MM.1S (cell line): ENCODE data around the gene SUPT4H1.

Source experiments
- DNase-seq: peaks from one replicate; pipeline ENCODE4 v3.0.0-alpha.2; 2015
- H2AFZ ChIP-seq: fragments of 300-600 bp; sonication (generic); 2 replicates; pipeline ENCODE4 v1.6.0; 2016; ENCODE audit warnings: antibody characterized with exemption, low read length
- H3F3A ChIP-seq: fragments of 300-600 bp; sonication (generic); 2 replicates; pipeline ENCODE4 v1.6.1; 2016; ENCODE audit warnings: mild to moderate bottlenecking, antibody characterized with exemption, low read length, moderate library complexity, mixed read lengths; ENCODE audit not compliant: insufficient read depth
- H3K27ac ChIP-seq: fragments of 300-600 bp; sonication (generic); 2 replicates; pipeline ENCODE4 v1.5.1; 2016; ENCODE audit warnings: mild to moderate bottlenecking, low read length
- H3K27me3 ChIP-seq: fragments of 300-600 bp; sonication (generic); replicated peaks from 2 replicates; pipeline ENCODE4 v1.6.0; 2016; ENCODE audit warnings: low read length; ENCODE audit not compliant: insufficient read depth
- H3K36me3 ChIP-seq: fragments of 300-600 bp; sonication (generic); replicated peaks from 2 replicates; pipeline ENCODE4 v1.6.1; 2016; ENCODE audit warnings: mild to moderate bottlenecking, low read length, mixed read lengths; ENCODE audit not compliant: insufficient read depth
- H3K4me1 ChIP-seq: fragments of 300-600 bp; sonication (generic); 2 replicates; pipeline ENCODE4 v1.6.1; 2016; ENCODE audit warnings: low read length, mixed read lengths
- H3K4me2 ChIP-seq: fragments of 300-600 bp; sonication (generic); 2 replicates; pipeline ENCODE4 v1.6.0; 2016; ENCODE audit warnings: low read depth, low read length
- H3K4me3 ChIP-seq: fragments of 300-600 bp; sonication (generic); 2 replicates; pipeline ENCODE4 v1.5.1; 2016; ENCODE audit warnings: low read length, mixed read lengths
- H3K79me2 ChIP-seq: fragments of 300-600 bp; sonication (generic); 2 replicates; pipeline ENCODE4 v1.6.1; 2016; ENCODE audit warnings: mixed run types, low read length, mixed read lengths
- H3K9ac ChIP-seq: fragments of 300-600 bp; sonication (generic); 2 replicates; pipeline ENCODE4 v1.6.1; 2016; ENCODE audit warnings: low read length, mixed read lengths
- H3K9me2 ChIP-seq: fragments of 300-600 bp; sonication (generic); replicated peaks from 2 replicates; pipeline ENCODE4 v1.6.1; 2016; ENCODE audit warnings: mild to moderate bottlenecking, low read length, mixed read lengths; ENCODE audit not compliant: insufficient read depth
- H3K9me3 ChIP-seq: fragments of 300-600 bp; sonication (generic); replicated peaks from 2 replicates; pipeline ENCODE4 v1.6.1; 2016; ENCODE audit warnings: mild to moderate bottlenecking, low read length, mixed read lengths; ENCODE audit not compliant: insufficient read depth
- H4K20me1 ChIP-seq: fragments of 300-600 bp; sonication (generic); 2 replicates; pipeline ENCODE4 v1.6.1; 2016; ENCODE audit warnings: mild to moderate bottlenecking, low read length, moderate library complexity, mixed read lengths; ENCODE audit not compliant: insufficient read depth
- CTCF ChIP-seq: fragments of 300-600 bp; sonication (generic); IDR thresholded peaks from 2 replicates; pipeline ENCODE4 v1.5.1; 2016; ENCODE audit warnings: antibody characterized with exemption, low read length, mixed read lengths
- EZH2 ChIP-seq: fragments of 300-600 bp; sonication (generic); optimal IDR thresholded peaks from 2 replicates; pipeline ENCODE3; 2017; ENCODE audit warnings: low read depth, mild to moderate bottlenecking, antibody characterized with exemption, low read length, mixed read lengths
- EZH2phosphoT487 ChIP-seq: fragments of 300-600 bp; sonication (generic); IDR thresholded peaks from 2 replicates; pipeline ENCODE4 v1.6.1; 2018; ENCODE audit warnings: antibody characterized with exemption, low read length

Gene SUPT4H1

GRCh38 chr17:58351831-58352595, at the start of gene SUPT4H1:
SUPT4H1 (minus strand) TSS chr17:58352201; CDS start chr17:58352135, 66 bp downstream.
- peak within 1 kb of the TSS; percentile 100 for H3K4me3 ChIP-seq

GRCh38 chr17:58401287-58401686, 49.3 kb upstream of the SUPT4H1 start:
- H3K4me2 ChIP-seq = no peak overlapping the region
- no peak overlapping the region for H3K9ac ChIP-seq
- no peaks in the 10 kb centered on the region for H3K79me2 ChIP-seq
- no peak overlapping the region for H3K4me3 ChIP-seq
- TF ChIP-seq CTCF = no peak
- TF ChIP-seq EZH2phosphoT487 = no peak
- no peak for TF ChIP-seq EZH2
- no peak overlapping the region for H3K27ac ChIP-seq
- H3K4me1 ChIP-seq = no peaks in the 10 kb centered on the region
- no peaks in the 10 kb centered on the region for H3K9me2 ChIP-seq
- H4K20me1 ChIP-seq = no peaks in the 10 kb centered on the region
- H3F3A ChIP-seq = no peaks in the 10 kb centered on the region
- DNase-seq = no peak
- H3K36me3 ChIP-seq = no peaks in the 10 kb centered on the region
- no peaks in the 10 kb centered on the region for H3K9me3 ChIP-seq
- no peaks in the 10 kb centered on the region for H3K27me3 ChIP-seq
- H2AFZ ChIP-seq = no peak overlapping the region

More at GRCh38 chr17:58351831-58352595, at the start of gene SUPT4H1:
- H3K9me2 ChIP-seq = no peaks in the 10 kb centered on the region
- peak within 1 kb of the TSS; percentile 91 for H3K4me2 ChIP-seq
- H3K27me3 ChIP-seq = no peaks in the 10 kb centered on the region
- peak within 1 kb of the TSS; percentile 79 for H3K27ac ChIP-seq
- H2AFZ ChIP-seq = peak within 1 kb of the TSS; percentile 78
- peaks cover 46% of the 10 kb centered on the region for H3K79me2 ChIP-seq
- H4K20me1 ChIP-seq = no peaks in the 10 kb centered on the region
- peaks cover 16% of the 10 kb centered on the region for H3K36me3 ChIP-seq
- TF ChIP-seq EZH2phosphoT487 (no peak), EZH2 (no peak), CTCF (no peak)
- H3K4me1 ChIP-seq = peaks cover 15% of the 10 kb centered on the region; the same call in 1 of the 2 replicates
- peak; percentile 97 for DNase-seq
- peak within 1 kb of the TSS; percentile 94 for H3K9ac ChIP-seq
- no peaks in the 10 kb centered on the region for H3K9me3 ChIP-seq
- H3F3A ChIP-seq = peaks cover 19% of the 10 kb centered on the region

GRCh38 chr17:58400826-58401225, 48.8 kb upstream of the SUPT4H1 start:
- no peak for DNase-seq
- TF ChIP-seq EZH2 = no peak
- H4K20me1 ChIP-seq = no peaks in the 10 kb centered on the region
- no peak overlapping the region for H3K27ac ChIP-seq
- H3K4me1 ChIP-seq = no peaks in the 10 kb centered on the region
- H3F3A ChIP-seq = no peaks in the 10 kb centered on the region
- no peak overlapping the region for H3K4me3 ChIP-seq
- H2AFZ ChIP-seq = no peak overlapping the region
- H3K27me3 ChIP-seq = no peaks in the 10 kb centered on the region
- no peaks in the 10 kb centered on the region for H3K36me3 ChIP-seq
- no peaks in the 10 kb centered on the region for H3K9me2 ChIP-seq
- H3K4me2 ChIP-seq = no peak overlapping the region
- no peaks in the 10 kb centered on the region for H3K9me3 ChIP-seq
- no peak overlapping the region for H3K9ac ChIP-seq
- H3K79me2 ChIP-seq = no peaks in the 10 kb centered on the region

- Histone ChIP-seq H3K27me3 (no peaks in the 10 kb centered on the region), H3K4me3 (no peak overlapping the region), H3F3A (no peaks in the 10 kb centered on the region), H3K79me2 (no peaks in the 10 kb centered on the region), H4K20me1 (no peaks in the 10 kb centered on the region), H2AFZ (no peak overlapping the region), H3K4me2 (no peak overlapping the region), H3K27ac (no peak overlapping the region), H3K36me3 (no peaks in the 10 kb centered on the region), H3K9me3 (no peaks in the 10 kb centered on the region), H3K4me1 (no peaks in the 10 kb centered on the region), H3K9ac (no peak overlapping the region), H3K9me2 (no peaks in the 10 kb centered on the region)
- DNase-seq = no peak
- TF ChIP-seq EZH2phosphoT487 (no peak), EZH2 (no peak), CTCF (no peak)
Observed at GRCh38 chr17:58399974-58400373, 48.0 kb upstream of the SUPT4H1 start.
